H1 (cell line): Measurements from ENCODE around the gene CCL24. TPM values are rescaled to one million over a fixed set of nuclear protein-coding genes. Genes with fewer than 3 reads are reported as not detected.

Experiments used
- CHD1 ChIP-seq: IDR thresholded peaks from 2 replicates; pipeline ENCODE4 v1.6.1; 2012; ENCODE audit warnings: low read depth, low read length, improper control_type of control experiment
- EP300 ChIP-seq, 2 experiments: IDR thresholded peaks; 1 replicate in 1 of 2; 2 replicates in 1 of 2; pipeline ENCODE4 v1.6.1; 2011 to 2012; ENCODE audit warnings: low read depth in 2 of 2, low read length in 2 of 2, mild to moderate bottlenecking in 2 of 2, borderline replicate concordance in 1 of 2, inconsistent platforms in 1 of 2, moderate library complexity in 1 of 2
- polyA plus RNA-seq, 7 experiments: library from polyadenylated mRNA; depleted of rRNA in 3 of 7; stranded (reverse) in 5 of 7; unstranded in 2 of 7; fragments of >200 nt in 5 of 7; fragments of 200-250 nt in 2 of 7; gene quantifications; 1 replicate in 5 of 7; 2 replicates in 1 of 7; 4 replicates in 1 of 7; pipeline versions ENCODE4 v1.2.1 to v1.2.3, GENCODE V29; 2011 to 2013; ENCODE audit warnings: missing spikeins in 2 of 7, mixed read lengths in 2 of 7
- total RNA-seq: library from RNA; stranded (reverse); fragmentation: NEBNext Ultra II Directional; extraction: Animal tissue kit (Norgen Biotek cat#: 25700); gene quantifications from 2 replicates; pipeline ENCODE4 v1.2.1, GENCODE V29; 2021
- TF ChIP-seq, protein P1 (sequence below): fragments of 300-600 bp; sonication (generic); IDR thresholded peaks from 2 replicates; pipeline ENCODE4 v1.7.1; 2012; ENCODE audit warnings: low read length, moderate library complexity, mild to moderate bottlenecking, inconsistent platforms; ENCODE audit not compliant: insufficient replicate concordance

CCL24 gene
- total and polyA plus RNA-seq, 2 of the 8 experiments (the other 6 are each of a cell fraction or from before 2014, with no cell fraction given), result not detected

- TF ChIP-seq, protein P1, sequence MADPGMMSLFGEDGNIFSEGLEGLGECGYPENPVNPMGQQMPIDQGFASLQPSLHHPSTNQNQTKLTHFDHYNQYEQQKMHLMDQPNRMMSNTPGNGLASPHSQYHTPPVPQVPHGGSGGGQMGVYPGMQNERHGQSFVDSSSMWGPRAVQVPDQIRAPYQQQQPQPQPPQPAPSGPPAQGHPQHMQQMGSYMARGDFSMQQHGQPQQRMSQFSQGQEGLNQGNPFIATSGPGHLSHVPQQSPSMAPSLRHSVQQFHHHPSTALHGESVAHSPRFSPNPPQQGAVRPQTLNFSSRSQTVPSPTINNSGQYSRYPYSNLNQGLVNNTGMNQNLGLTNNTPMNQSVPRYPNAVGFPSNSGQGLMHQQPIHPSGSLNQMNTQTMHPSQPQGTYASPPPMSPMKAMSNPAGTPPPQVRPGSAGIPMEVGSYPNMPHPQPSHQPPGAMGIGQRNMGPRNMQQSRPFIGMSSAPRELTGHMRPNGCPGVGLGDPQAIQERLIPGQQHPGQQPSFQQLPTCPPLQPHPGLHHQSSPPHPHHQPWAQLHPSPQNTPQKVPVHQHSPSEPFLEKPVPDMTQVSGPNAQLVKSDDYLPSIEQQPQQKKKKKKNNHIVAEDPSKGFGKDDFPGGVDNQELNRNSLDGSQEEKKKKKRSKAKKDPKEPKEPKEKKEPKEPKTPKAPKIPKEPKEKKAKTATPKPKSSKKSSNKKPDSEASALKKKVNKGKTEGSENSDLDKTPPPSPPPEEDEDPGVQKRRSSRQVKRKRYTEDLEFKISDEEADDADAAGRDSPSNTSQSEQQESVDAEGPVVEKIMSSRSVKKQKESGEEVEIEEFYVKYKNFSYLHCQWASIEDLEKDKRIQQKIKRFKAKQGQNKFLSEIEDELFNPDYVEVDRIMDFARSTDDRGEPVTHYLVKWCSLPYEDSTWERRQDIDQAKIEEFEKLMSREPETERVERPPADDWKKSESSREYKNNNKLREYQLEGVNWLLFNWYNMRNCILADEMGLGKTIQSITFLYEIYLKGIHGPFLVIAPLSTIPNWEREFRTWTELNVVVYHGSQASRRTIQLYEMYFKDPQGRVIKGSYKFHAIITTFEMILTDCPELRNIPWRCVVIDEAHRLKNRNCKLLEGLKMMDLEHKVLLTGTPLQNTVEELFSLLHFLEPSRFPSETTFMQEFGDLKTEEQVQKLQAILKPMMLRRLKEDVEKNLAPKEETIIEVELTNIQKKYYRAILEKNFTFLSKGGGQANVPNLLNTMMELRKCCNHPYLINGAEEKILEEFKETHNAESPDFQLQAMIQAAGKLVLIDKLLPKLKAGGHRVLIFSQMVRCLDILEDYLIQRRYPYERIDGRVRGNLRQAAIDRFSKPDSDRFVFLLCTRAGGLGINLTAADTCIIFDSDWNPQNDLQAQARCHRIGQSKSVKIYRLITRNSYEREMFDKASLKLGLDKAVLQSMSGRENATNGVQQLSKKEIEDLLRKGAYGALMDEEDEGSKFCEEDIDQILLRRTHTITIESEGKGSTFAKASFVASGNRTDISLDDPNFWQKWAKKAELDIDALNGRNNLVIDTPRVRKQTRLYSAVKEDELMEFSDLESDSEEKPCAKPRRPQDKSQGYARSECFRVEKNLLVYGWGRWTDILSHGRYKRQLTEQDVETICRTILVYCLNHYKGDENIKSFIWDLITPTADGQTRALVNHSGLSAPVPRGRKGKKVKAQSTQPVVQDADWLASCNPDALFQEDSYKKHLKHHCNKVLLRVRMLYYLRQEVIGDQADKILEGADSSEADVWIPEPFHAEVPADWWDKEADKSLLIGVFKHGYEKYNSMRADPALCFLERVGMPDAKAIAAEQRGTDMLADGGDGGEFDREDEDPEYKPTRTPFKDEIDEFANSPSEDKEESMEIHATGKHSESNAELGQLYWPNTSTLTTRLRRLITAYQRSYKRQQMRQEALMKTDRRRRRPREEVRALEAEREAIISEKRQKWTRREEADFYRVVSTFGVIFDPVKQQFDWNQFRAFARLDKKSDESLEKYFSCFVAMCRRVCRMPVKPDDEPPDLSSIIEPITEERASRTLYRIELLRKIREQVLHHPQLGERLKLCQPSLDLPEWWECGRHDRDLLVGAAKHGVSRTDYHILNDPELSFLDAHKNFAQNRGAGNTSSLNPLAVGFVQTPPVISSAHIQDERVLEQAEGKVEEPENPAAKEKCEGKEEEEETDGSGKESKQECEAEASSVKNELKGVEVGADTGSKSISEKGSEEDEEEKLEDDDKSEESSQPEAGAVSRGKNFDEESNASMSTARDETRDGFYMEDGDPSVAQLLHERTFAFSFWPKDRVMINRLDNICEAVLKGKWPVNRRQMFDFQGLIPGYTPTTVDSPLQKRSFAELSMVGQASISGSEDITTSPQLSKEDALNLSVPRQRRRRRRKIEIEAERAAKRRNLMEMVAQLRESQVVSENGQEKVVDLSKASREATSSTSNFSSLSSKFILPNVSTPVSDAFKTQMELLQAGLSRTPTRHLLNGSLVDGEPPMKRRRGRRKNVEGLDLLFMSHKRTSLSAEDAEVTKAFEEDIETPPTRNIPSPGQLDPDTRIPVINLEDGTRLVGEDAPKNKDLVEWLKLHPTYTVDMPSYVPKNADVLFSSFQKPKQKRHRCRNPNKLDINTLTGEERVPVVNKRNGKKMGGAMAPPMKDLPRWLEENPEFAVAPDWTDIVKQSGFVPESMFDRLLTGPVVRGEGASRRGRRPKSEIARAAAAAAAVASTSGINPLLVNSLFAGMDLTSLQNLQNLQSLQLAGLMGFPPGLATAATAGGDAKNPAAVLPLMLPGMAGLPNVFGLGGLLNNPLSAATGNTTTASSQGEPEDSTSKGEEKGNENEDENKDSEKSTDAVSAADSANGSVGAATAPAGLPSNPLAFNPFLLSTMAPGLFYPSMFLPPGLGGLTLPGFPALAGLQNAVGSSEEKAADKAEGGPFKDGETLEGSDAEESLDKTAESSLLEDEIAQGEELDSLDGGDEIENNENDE, result no peak
- no peak for TF ChIP-seq EP300 (IDR thresholded peaks at IDR 0.05; ENCODE audit: borderline replicate concordance in 1 of 2, low read depth in 2 of 2, low read length in 2 of 2)
- no peak for TF ChIP-seq CHD1
These were observed 30.6 kb upstream of the CCL24 start (continued) for GRCh38 chr7:75844158-75844557.
